ENCODE data around the gene KCNK17.

Gene KCNK17

GRCh38 chr6:39341352-39341751 lies 27.1 kb upstream of the KCNK17 start:
- Histone ChIP-seq H3K27me3 (replicated peaks; ENCODE audit: control insufficient read depth, insufficient read depth, low read length) (0 out of 2 replicates have a peak, but pooled peaks cover 1% of the 10 kb centered on the region), H3K36me3 (ENCODE audit: control insufficient read depth, insufficient read depth, low read length) (no peaks in the 10 kb centered on the region), H3K4me3 (replicated peaks; ENCODE audit: low read depth, low read length) (no peak overlapping the region)
- no peak for TF ChIP-seq CTCF (IDR thresholded peaks at IDR 0.05; ENCODE audit: insufficient read depth, low read length, poor library complexity, severe bottlenecking)
- DNase-seq (ENCODE audit: extremely low read depth, insufficient read length) = no peak

- no peak for TF ChIP-seq CTCF (IDR thresholded peaks at IDR 0.05; ENCODE audit: insufficient read depth, low read length, poor library complexity, severe bottlenecking)
- no peak overlapping the region for H3K4me3 ChIP-seq (replicated peaks; ENCODE audit: low read depth, low read length)
- no peak for DNase-seq (ENCODE audit: extremely low read depth, insufficient read length)
- 0 out of 2 replicates have a peak, but pooled peaks cover 1% of the 10 kb centered on the region for H3K27me3 ChIP-seq (replicated peaks; ENCODE audit: control insufficient read depth, insufficient read depth, low read length)
- H3K36me3 ChIP-seq (ENCODE audit: control insufficient read depth, insufficient read depth, low read length) = no peaks in the 10 kb centered on the region
Measured at GRCh38 chr6:39339868-39340550, 25.8 kb upstream of the KCNK17 start.

GRCh38 chr6:39339096-39339867 lies 25.1 kb upstream of the KCNK17 start:
- no peaks in the 10 kb centered on the region for H3K36me3 ChIP-seq (ENCODE audit: control insufficient read depth, insufficient read depth, low read length)
- TF ChIP-seq CTCF (IDR thresholded peaks at IDR 0.05; ENCODE audit: insufficient read depth, low read length, poor library complexity, severe bottlenecking) = no peak
- 0 out of 2 replicates have a peak, but pooled peaks cover 1% of the 10 kb centered on the region for H3K27me3 ChIP-seq (replicated peaks; ENCODE audit: control insufficient read depth, insufficient read depth, low read length)
- H3K4me3 ChIP-seq (replicated peaks; ENCODE audit: low read depth, low read length) = no peak overlapping the region
- no peak for DNase-seq (ENCODE audit: extremely low read depth, insufficient read length)

GRCh38 chr6:39338397-39338796 lies 24.2 kb upstream of the KCNK17 start:
- DNase-seq (ENCODE audit: extremely low read depth, insufficient read length) = no peak
- Histone ChIP-seq H3K27me3 (replicated peaks; ENCODE audit: control insufficient read depth, insufficient read depth, low read length) (0 out of 2 replicates have a peak, but pooled peaks cover 1% of the 10 kb centered on the region), H3K36me3 (ENCODE audit: control insufficient read depth, insufficient read depth, low read length) (no peaks in the 10 kb centered on the region), H3K4me3 (replicated peaks; ENCODE audit: low read depth, low read length) (no peak overlapping the region)
- no peak for TF ChIP-seq CTCF (IDR thresholded peaks at IDR 0.05; ENCODE audit: insufficient read depth, low read length, poor library complexity, severe bottlenecking)

GRCh38 chr6:39335780-39336545 lies 21.7 kb upstream of the KCNK17 start:
- Histone ChIP-seq H3K36me3 (ENCODE audit: control insufficient read depth, insufficient read depth, low read length) (no peaks in the 10 kb centered on the region), H3K27me3 (replicated peaks; ENCODE audit: control insufficient read depth, insufficient read depth, low read length) (no peaks in the 10 kb centered on the region), H3K4me3 (replicated peaks; ENCODE audit: low read depth, low read length) (no peak overlapping the region)
- no peak for TF ChIP-seq CTCF (IDR thresholded peaks at IDR 0.05; ENCODE audit: insufficient read depth, low read length, poor library complexity, severe bottlenecking)
- DNase-seq (ENCODE audit: extremely low read depth, insufficient read length) = no peak
